Measurements from ENCODE around the gene BCORL1. TPM values are rescaled to one million over a fixed set of nuclear protein-coding genes. Genes with fewer than 3 reads are reported as not detected.

BCORL1 gene
- total RNA-seq, 1 experiment from 2014 or later: 30.8 TPM

GRCh38 chrX:130012683-130013082 is 30.2 kb downstream of the BCORL1 start:
- BruUV-seq (replicated peaks): no TSS peak
- Histone ChIP-seq H3K36me3 (ENCODE audit: control insufficient read depth in 1 of 2, insufficient read depth in 2 of 2, low read length in 2 of 2) (no peaks in the 10 kb centered on the region; a peak in 2 of 4 replicates), H3K27me3 (ENCODE audit: insufficient read depth, low read length) (no peaks in the 10 kb centered on the region), H2AFZ (ENCODE audit: low read depth, low read length, poor library complexity, severe bottlenecking) (no peak overlapping the region), H3K9me3 (ENCODE audit: control insufficient read depth in 1 of 2, insufficient read depth in 1 of 2, low read depth in 1 of 2, low read length in 2 of 2) (no peaks in the 10 kb centered on the region), H3K4me2 (ENCODE audit: low read length) (no peak overlapping the region), H3K9me2 (ENCODE audit: insufficient read depth) (no peaks in the 10 kb centered on the region), H4K20me1 (ENCODE audit: insufficient read depth) (no peaks in the 10 kb centered on the region), H3K4me1 (ENCODE audit: control insufficient read depth in 1 of 2, insufficient read depth in 2 of 2, low read length in 2 of 2) (peaks cover 0 to 6% of the 10 kb centered on the region in 2 experiments; a peak in 1 of 4 replicates), H3K9ac (ENCODE audit: low read length) (no peak overlapping the region), H3K4me3 (replicated peaks in 1 of 2; ENCODE audit: low read depth in 1 of 2, low read length in 2 of 2) (no peak overlapping the region), H3K27ac (ENCODE audit: low read depth, low read length) (no peak overlapping the region), H3K79me2 (ENCODE audit: insufficient read depth, low read length) (0 out of 2 replicates have a peak, but pooled peaks cover 6% of the 10 kb centered on the region)
- DNase-seq (ENCODE audit: low read depth, low spot score): no peak
- ChIA-PET RAD21 (ENCODE audit: low non-redundant PET in 1 of 2, low total read pairs in 2 of 2, uncharacterized antibody in 2 of 2, unreplicated experiment in 2 of 2) (no interaction called here), POLR2A (no interaction called here), CTCF (no interaction called here)
- TF ChIP-seq TCF7L2 (IDR thresholded peaks at IDR 0.05; ENCODE audit: borderline replicate concordance, extremely low read depth, insufficient read depth, insufficient read length) (no peak), RAD21 (IDR thresholded peaks at IDR 0.05; ENCODE audit: low read depth) (no peak), SRF (IDR thresholded peaks at IDR 0.05; ENCODE audit: low read depth) (no peak), ATF3 (IDR thresholded peaks at IDR 0.05) (no peak), ELF1 (IDR thresholded peaks at IDR 0.05; ENCODE audit: borderline replicate concordance, low read depth) (no peak), JUND (IDR thresholded peaks at IDR 0.05) (no peak), EGR1 (IDR thresholded peaks at IDR 0.05; ENCODE audit: low read depth) (no peak), POLR2A (IDR thresholded peaks at IDR 0.05; ENCODE audit: borderline replicate concordance, extremely low read depth, insufficient read depth, insufficient read length) (no peak), CEBPB (IDR thresholded peaks at IDR 0.05; ENCODE audit: low read depth) (no peak), CBX3 (IDR thresholded peaks at IDR 0.05; ENCODE audit: low read depth) (no peak), SP1 (IDR thresholded peaks at IDR 0.05; ENCODE audit: low read depth) (no peak), SIN3A (IDR thresholded peaks at IDR 0.05; ENCODE audit: low read depth) (no peak), YY1 (IDR thresholded peaks at IDR 0.05; ENCODE audit: extremely low read depth, insufficient replicate concordance, low read depth, low read length) (no peak)
- TF ChIP-seq, protein P1, sequence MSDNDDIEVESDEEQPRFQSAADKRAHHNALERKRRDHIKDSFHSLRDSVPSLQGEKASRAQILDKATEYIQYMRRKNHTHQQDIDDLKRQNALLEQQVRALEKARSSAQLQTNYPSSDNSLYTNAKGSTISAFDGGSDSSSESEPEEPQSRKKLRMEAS (IDR thresholded peaks at IDR 0.05): no peak
- intact Hi-C loops (cut with micrococcal nuclease): no loop called here
- no peak for ATAC-seq
